Measurements from ENCODE around the gene RPL13.

DNA sequence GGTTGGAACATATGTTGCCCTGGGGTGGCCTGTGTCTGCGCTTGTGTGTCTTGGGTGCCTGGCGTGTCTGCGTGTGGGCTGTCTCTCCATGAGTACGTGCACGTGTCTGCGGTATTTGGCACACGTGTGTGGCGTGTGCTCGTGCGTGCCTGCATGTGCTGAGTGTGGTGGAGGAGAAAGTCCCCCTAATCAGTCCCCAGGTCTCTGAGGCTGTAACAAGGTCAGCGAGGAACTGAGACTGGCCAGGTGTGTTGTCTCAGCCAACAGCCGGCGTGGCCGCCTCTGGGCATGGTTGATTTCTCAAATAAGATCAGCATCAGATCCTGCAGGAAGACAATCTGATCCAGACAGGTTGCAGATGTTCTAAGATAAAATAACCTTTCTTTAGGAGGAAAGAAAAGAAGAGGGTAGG is 11.6 kb downstream of the RPL13 start:
- TF ChIP-seq, protein P1, sequence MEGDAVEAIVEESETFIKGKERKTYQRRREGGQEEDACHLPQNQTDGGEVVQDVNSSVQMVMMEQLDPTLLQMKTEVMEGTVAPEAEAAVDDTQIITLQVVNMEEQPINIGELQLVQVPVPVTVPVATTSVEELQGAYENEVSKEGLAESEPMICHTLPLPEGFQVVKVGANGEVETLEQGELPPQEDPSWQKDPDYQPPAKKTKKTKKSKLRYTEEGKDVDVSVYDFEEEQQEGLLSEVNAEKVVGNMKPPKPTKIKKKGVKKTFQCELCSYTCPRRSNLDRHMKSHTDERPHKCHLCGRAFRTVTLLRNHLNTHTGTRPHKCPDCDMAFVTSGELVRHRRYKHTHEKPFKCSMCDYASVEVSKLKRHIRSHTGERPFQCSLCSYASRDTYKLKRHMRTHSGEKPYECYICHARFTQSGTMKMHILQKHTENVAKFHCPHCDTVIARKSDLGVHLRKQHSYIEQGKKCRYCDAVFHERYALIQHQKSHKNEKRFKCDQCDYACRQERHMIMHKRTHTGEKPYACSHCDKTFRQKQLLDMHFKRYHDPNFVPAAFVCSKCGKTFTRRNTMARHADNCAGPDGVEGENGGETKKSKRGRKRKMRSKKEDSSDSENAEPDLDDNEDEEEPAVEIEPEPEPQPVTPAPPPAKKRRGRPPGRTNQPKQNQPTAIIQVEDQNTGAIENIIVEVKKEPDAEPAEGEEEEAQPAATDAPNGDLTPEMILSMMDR (IDR thresholded peaks at IDR 0.05; ENCODE audit: control extremely low read depth in 1 of 3, insufficient read depth in 1 of 3, low read depth in 1 of 3, low read length in 3 of 3), result no peak
- TF ChIP-seq JUND (IDR thresholded peaks at IDR 0.05; ENCODE audit: low read length) (no peak), EZH2 (IDR thresholded peaks at IDR 0.05; ENCODE audit: low read depth, low read length, severe bottlenecking) (no peak), POLR2A (IDR thresholded peaks at IDR 0.05; ENCODE audit: control extremely low read depth in 1 of 2, low read depth in 2 of 2, low read length in 2 of 2) (no peak), TEAD4 (IDR thresholded peaks at IDR 0.05; ENCODE audit: low read depth, low read length) (no peak), CREB1 (IDR thresholded peaks at IDR 0.05) (no peak), POLR2AphosphoS5 (IDR thresholded peaks at IDR 0.05; ENCODE audit: low read depth, low read length) (no peak), BACH1 (IDR thresholded peaks at IDR 0.05; ENCODE audit: low read length) (no peak), SIN3A (conservative IDR thresholded peaks at IDR 0.05 in 1 of 2, IDR thresholded peaks at IDR 0.05 in 1 of 2; ENCODE audit: low read depth in 1 of 2, low read length in 2 of 2) (no peak), SP1 (IDR thresholded peaks at IDR 0.05; ENCODE audit: low read depth, low read length) (no peak), PHF8 (conservative IDR thresholded peaks at IDR 0.05; ENCODE audit: low read depth, low read length) (no peak)

Measured in H1 (cell line).